ENCODE results near the gene SPINK5.

SPINK5 gene

GRCh38 chr5:148186248-148187003, 122.6 kb downstream of the SPINK5 start:
- DNase-seq (ENCODE audit: low read depth), result no peak

All from stimulated activated CD8-positive, alpha-beta memory T cell treated with anti-CD3 and anti-CD28 coated beads, Interleukin-12 subunit alpha, Interleukin-12 subunit beta, amount 100 ng/mL, for 1 hour (primary cell).